Hematopoietic multipotent progenitor cell treated with erythropoietin and hydrocortisone succinate and interleukin-3 and kit ligand, for 8 days (in vitro differentiated cells): Measurements from ENCODE around the gene KCNV2.

ENCODE experiments used
- DNase-seq: peaks from one replicate; pipeline ENCODE4 v3.0.0-alpha.2; 2015

Gene KCNV2

DNA sequence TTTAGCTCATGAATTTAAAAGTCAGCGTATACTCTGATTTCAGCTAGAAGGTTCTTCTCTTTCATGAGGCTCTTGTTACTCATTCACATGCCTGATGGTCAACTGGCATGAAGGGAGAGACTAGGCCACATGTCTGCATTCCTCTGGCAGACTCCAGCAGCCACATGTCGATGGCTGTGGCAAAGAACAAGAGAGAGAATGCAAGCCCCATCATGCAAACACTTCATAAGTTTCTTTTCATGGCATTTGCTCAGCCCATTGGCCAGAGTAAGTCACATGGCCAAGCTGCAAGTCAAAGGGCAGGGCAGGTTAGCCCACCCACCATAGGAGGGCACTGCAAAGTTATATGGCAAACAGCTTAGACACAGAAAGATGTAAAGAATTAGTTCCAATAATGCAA is 5.4 kb downstream of the KCNV2 start:
- no peak for DNase-seq

DNA sequence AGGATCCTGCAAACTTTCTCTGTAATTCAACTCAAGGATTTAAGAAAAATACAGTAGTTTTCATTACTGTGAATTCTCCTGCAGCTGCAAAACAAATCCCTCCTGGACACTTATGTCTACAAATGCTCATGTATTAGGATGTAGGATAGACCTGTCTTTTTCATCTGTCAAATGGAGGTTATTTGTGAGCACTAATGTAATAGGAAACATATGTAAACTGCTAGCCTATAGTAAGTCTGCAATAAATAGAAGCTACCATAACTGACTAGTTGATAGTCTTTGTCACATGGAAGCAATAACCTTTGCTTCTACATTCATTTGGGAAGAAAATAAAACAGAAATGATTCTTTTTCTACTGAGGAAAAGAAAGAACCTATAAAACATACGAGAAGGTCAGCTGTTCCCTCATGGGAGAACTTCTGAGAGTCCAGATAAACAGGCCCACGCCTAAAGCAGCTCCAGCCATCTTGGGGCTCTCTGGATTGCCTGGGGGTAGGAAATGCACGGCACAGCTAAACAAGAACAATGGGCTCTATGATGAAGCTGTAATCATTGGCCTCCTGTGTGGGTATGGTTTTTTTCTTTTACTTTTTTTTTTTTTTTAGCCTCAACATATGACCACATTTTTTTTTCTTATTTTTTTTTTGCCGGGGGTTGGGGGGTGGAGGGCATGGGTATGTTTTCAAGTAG is 6.2 kb downstream of the KCNV2 start:
- DNase-seq, result no peak

DNA sequence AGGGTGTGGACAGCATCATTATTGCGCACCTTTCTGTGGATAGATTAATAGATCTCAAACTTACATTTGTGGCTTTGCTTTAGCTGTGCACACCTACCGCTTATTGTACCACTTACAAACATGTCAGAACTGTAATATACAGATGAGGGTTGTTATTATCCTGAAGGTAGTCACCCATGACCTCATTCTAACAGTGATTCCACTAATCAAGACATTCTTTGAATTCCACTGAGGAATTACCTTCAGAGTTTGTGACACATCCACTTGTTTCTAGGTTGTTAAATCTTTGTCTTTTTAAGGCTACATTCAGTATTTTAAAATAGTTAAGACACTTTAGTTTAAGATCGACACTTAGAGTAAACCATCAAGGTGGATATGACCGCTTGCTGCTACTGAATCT is 7.8 kb downstream of the KCNV2 start:
- no peak for DNase-seq

DNA sequence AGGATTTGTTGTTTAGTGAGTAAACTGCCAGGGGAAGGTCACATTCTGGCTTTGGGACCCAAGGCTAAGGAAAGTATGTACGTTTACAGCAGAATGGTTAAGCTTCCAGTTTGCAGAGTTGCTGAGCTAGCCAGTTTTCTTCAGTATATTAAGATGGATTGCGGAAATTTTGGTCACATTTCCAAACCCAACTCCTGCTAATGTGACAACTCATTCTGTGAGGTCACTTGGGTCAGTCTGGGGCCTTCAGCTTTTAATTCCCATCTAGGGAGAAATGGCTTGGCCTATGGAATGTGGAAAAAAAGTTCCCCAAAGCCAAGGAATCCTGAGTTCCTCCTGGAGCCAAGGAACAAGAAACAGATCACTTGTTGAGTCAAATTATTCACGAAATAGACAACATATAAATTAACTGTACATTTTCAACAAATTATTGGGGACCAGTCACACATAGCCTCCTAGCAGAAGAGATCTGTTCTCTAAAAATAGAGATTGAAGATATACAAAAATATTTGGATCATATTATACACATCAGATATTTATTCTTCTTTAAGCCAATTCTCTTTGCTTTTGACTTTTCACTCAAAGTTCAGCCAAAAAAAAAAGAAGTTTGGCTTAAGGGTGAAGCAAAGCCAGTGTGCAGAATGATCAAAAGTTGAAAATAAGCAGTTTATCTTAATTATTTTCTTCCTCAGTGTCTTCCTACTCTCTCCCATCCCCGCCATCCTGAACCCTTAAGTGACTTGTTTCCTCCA is 8.8 kb downstream of the KCNV2 start:
- DNase-seq, result no peak

DNA sequence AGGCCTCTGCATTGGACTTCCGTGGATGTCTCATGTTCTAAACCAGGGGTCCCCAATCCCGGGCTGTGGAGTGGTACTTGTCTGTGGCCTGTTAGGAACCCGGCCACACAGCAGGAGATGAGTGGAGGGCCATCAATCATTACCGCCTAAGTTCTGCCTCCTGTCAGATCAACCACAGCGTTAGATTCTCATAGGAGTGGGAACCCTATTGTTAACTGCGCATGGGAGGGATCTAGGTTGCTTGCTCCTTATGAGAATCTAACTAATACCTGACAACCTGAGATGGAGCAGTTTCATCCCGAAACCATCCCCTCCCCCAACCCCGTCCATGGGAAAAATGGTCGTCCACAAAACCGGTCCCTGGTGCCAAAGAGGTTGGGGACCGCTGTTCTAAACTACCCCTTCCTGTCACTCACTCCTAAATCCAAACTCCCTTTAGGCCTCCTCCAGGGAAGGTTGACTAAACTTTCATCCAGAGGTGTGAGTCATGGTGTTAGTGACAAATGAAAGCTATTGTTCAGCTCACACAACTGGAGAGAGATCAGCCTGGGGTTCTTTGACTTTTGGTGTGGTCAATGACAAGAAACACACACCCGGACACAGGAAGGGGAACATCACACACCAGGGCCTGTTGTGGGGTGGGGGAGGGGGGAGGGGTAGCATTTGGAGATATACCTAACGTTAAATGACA is 9.5 kb downstream of the KCNV2 start:
- DNase-seq, result peak; percentile 31

DNA sequence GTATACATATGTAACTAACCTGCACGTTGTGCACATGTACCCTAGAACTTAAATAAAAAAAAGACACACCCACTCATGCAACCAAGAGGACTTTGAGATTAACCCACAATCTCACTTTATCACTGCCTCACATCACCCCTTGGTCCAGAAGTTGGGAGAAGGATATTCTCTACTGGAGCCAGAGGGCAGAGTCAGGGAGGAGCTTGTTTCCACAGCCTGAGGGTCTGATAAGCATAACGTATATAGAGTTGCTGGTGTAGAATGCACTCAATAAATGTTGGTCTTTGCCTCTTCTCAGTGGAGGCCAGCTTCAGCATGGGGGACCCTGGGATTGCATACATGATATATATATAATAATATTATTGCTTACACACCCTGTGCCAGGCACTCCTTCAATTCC is 10.1 kb downstream of the KCNV2 start:
- DNase-seq, result peak; percentile 89

DNA sequence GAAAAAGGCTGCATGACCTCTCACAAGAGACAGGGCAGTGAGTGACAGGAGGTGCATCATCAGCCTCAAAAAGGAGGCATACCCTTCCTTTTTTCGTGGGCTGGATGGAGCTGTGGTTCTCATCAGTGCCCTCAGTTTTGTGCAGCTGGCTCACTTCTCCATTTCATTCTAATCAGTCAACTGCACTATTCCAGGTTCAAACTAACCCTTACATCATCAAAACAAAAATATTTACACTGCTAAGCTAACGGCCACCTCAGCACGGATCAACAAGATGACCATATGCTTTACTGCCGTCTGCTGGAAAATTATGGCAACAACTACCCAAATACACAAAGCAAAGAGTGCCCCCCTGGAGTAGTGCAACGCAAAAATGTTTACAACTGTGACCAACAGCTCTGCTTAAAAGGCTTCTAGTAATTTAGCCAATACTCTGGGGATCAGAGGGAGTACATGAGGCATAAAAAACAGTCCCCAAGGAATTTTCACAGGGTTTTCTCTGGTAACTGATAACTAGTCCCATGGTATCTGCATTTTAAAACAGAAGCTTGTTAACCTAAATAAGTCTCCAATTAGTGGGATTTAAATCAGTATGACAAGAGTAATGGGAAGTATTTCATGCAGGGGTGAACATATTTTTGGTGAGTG is 10.8 kb downstream of the KCNV2 start:
- peak; percentile 79 for DNase-seq

DNA sequence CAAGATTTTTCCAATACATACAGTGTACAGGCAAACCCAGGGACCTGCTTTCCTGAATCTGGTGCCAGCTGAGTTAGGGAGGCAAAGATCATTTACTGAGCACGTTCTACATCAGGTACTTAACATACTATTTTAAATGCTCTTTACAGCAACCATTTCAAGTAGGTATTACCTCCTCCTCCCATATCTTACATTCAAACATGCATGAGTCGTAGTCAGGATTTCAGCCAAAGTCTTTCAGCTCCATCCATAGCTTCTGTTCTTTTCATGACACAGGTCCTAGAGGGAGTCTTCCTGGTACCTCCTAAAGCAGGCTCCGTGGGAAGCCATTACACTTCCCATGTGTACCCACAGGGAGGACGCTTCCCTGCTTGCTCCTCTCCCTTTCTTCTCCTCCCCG is 11.7 kb downstream of the KCNV2 start:
- DNase-seq, result no peak

DNA sequence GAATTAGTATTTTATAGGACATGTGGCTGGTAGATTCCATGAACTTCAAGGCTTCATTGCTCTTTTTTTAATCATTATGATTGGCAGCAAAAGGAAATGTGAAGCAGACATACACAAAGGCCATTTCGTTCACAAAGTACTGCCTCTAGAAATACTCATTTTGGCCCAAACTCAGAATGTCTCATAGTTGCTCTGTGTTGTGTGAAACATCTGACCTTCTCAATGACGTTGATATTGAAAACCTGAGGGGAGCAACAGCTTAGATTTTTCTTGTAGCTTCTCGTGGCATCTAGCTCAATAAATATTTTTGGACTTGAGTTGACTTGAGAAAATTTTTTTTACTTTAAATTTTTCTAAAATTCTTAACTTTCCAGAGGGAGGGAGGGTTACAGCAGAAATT is 12.4 kb downstream of the KCNV2 start:
- no peak for DNase-seq

DNA sequence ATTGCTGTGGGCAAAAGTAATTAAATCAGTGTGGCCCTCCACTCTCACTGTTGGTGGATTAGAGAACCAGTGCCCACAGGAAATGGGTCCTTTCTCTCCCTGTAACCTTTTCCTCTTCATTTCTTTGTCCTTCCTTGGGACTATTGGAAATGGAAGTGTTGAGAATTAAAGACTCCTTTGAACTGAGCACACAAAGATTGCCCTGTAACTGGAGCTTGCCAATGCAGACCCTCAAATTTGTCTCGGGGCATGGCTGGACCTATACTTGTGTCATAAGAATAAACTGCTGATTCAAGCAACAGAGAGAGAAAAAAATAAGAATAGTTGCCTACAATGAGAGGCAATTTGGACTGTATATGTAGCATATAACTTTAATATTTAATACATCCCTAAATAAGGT is 13.7 kb downstream of the KCNV2 start:
- DNase-seq, result no peak

DNA sequence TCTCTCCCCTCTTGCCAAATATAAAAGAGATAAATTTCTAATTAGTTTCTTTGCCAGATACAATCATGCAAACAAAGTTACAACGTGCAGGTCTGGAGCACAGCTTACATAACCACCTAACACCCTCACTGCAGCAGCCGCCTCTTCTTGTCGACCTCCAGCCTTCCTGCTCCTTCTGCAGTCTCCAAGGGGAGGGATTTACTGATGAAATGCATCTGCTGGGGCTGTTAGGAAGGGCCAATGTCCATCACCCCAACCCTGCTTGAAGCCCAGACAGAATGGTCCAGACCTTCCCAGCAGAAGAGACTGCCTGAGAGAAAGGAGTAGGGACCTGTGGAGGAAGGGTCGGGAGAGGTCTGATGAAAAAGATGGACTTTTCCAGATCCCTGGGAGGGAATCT is 15.2 kb downstream of the KCNV2 start:
- DNase-seq, result no peak

DNA sequence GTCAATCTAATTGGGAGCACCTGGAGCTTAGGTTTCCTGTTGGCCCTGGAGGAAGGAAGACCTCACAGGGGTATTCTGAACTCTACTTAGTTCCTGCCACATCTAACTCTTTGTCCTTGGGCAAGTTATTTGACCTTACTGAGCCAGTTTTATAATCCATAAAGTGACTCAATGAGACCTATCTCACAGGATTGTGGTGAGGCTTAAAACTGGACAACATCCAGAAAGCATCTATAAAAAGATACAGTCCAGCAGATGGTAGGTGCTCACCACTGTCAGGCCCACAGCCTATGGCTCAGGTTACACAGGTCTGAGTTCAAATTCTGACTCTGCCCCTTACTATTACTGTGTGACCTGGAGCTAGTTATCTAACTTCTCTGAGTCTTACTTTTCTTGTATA is 23.3 kb downstream of the KCNV2 start:
- DNase-seq, result no peak

DNA sequence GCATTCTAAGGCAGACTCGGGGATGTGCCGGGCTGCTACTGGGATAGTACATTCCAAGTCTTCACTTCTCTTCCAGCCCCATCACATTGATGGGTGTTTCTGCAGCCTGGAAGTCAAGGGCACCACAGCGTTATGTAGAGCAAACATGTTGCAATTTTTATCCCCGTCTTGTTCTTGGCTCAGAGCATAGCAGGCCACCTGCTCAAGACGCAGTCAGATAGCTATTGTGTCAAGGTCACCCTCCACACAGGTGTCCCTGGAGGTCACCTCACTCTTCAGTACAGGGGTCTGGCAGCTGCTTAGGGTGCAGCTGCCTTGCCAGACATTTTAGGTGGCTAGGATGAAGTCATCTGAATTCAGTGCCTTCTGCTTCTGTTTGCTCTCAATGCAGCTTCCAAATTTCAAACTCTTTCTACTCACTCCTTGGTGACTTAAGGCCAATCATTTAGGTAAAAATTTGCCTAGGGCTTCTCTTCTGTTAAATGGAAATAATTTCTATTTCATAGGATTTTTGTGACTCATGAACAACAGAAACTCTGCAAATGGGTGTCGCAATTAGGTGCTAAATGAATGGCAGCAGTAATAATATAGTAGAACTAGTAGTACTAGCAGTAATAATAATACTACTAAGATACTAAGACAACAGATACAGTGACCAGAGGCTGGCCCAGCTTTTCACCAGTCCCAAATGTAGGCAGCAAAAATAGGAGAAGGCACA is 24.3 kb downstream of the KCNV2 start:
- DNase-seq, result no peak

DNA sequence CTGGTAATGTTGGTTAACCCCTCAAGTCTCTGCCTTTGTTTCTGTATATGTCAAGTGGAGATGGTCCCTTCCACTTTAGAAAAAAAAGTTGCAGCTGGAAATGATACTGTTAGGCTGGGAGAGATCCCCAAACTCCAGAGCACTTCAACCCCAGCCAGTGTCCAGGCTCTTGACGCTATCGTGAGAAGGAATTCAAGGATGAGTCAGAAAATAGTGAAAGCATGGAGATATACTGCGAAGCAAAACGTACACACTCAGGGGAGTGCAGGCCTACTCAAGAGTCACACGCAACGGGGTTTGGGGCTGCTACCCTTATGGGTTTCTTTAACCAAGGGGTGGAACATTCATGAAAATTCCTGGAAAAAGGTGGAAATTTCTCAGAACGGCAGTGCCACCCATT is 24.9 kb downstream of the KCNV2 start:
- DNase-seq, result no peak

DNA sequence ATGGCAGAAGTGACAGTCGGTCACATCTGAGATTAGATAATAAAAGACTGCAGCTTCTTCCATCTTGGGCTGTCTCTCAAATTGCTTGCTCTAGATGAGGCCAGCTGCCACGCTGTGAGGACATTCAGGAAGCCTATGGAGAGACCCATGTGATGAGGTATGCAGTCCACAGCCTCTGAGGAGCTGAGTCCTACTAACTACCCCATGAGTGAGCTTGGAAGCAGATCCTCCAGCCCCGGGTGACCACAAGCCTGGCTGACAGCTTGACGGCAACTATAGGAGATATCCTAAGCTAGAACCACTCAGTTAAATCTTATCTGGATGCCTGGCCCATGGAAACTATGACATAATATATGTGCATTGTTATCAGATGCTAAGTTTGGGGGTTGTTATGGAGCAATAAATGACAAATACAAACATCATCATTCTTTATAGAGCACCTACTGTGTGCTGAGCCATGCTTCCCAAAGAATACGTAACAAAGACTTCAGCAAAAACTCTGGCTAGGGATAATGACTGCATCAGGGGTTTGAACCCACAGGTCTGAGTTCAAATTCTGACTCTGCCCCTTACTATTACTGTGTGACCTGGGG is 26.7 kb downstream of the KCNV2 start:
- peak; percentile 29 for DNase-seq

DNA sequence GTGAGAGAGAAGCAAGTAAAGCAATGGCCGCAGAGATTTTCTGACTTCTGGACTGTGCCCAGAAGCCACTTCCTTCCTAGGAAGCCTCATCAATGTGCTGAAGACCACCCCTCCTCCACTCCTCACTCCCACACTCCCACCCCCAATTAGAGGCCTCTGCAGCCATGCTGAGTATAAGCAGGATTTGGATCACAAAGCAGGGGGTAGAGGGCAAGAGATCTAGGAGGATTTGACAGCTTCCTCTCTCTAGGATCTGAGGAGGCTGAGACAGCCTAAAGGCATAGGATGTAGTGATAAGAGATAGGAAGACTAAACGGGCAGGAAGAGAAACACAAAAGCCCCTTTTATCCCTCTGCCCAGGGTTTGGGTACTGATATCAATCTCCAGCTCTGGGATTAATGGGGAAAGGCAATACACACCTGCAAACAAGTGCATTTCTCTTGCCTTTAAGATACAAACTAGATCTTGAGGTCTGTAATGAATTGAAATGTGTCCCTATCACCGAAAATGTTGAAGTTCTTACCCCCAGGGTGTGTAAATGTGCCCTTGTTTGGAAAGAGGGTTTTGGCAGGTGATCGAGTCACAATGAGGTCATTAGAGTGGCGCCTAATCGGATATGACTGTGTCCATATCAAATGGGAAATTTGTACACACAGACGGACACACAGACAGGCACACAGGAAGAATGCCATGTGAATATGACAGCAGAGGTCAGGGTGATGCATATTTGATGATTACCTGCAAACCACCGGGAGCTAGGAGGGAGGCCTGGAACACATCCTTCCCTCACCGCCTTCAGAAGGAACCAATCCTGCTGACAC is 28.5 kb downstream of the KCNV2 start:
- no peak for DNase-seq

DNA sequence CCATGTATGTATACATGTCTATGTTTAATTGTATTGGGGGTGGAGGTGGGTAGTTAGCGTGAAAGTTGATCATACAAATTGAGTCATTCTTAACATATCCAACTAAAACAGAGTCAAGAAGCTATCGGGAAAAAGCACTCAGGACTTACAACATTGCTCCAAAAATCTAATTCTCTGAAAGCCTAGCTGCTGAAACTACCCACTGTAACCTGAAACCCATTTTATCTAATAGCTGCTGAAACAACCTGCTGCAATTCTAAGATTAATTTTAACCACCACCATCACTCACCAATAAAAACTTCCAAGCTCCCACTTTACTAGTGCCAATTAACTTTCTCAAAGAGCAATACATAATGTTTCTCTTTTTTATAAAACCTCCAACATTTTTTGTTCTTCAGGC is 32.2 kb downstream of the KCNV2 start:
- no peak for DNase-seq

DNA sequence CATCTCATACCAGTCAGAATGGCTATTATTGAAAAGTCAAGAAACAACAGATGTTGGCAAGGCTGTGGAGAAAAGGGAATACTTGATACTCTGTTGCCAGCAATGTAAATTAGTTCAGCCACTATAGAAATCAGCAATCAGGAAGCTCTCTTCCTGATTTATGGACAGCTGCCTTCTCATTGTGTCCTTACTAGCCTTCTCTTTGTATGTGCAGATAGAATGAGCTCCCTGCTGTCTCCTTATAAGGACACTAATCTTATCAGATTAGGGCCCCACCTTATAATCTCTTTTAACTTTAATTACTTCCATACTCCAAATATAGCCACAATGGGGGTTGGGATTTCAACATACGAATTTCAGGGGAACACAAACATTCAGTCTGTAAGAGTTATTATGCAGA is 38.0 kb downstream of the KCNV2 start:
- DNase-seq, result no peak

DNA sequence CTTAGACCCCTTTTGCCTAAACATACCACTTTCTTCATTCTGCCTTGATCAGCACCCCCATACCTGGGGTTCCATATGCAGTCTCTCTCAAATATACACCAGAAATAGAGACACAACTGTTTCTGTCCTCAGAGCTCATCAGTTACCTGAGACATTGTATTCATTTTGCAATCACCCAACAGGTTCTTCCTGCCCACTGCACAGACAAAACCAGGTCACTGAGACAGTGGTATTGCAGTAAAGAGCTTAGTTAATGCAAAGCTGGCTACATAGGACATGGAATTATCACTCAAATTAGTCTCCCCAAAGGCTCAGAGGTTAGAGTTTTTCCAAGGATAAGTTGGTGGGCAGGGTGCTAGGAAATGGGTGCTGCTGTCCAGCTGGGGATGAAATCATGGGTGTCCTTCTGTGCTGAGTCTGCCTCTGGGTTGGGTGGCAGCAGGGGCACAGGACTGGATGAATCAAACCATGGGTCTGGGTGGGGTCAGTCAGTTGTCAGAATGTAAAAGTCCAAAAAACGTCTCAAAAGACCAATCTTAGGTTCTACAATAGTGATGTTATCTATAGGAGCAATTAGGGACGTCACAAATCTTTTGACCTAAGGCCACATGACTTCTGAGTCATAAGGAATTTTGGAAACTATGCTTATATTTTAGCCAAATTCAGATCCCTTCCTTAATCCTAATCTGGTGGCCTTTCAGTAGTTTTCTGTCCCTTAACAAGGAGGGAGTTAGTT is 41.0 kb downstream of the KCNV2 start:
- no peak for DNase-seq

DNA sequence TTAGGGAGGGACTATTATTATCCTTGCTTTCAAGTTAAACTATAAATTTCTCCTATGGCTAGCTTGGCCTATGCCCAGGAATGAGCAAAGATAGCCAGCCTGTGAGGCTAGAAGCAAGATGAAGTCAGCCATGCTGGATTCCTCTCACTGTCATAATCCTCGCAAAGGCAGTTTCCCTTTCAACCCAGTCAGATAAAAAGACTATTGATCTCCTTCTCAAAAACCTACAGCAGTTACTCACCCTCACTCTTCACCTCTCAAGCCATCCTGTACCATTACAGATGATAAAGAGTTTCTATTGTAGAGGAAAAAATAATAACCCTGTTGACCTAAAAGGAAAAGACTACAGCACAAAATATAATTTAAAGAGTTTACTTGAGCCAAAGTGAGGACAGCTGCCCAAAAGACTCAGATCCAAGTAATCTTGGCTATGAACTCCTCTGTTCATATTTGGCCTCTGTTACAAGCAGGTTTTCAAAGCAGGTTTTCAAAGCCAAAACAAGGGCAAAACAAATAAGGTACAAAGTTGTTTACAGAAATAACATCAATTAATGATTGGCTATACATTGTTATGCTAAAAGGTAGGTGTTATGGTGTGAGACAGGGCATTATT is 41.7 kb downstream of the KCNV2 start:
- DNase-seq, result no peak

DNA sequence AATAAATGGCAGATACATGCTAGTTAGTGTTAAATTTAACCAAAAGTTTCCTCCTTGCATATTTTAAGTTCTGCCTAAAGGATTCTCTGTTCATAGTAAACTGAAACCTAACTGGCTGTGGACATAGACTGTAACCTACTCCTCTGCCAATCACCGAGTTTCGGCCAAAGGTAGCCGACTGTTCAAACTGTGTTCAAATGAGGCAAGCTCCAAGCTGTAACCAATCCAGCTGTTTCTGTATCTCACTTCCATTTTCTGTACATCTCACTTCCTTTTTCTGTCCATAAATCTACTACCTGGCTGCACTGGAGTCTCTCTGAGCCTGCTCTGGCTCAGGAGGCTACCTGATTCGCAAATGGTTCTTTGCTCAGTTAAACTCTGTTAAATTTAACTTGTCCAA is 44.1 kb downstream of the KCNV2 start:
- no peak for DNase-seq
